Parathyroid adenoma (tissue), 2 donors: ENCODE results near the gene SLC25A11.

Experiments used
- H2AFZ ChIP-seq: fragments of 300-600 bp; sonication (generic); one replicate; pipeline ENCODE4 v1.7.0; 2017; ENCODE audit warnings: antibody characterized with exemption, mild to moderate bottlenecking
- H3K27ac ChIP-seq: fragments of 300-600 bp; sonication (generic); one replicate; pipeline ENCODE4 v1.7.0; 2017
- H3K27me3 ChIP-seq: fragments of 300-600 bp; sonication (generic); one replicate; pipeline ENCODE4 v1.7.0; 2017; ENCODE audit warnings: low read length; ENCODE audit not compliant: control insufficient read depth, insufficient read depth
- H3K36me3 ChIP-seq: fragments of 300-600 bp; sonication (generic); one replicate; pipeline ENCODE4 v1.7.0; 2017; ENCODE audit warnings: low read length; ENCODE audit not compliant: control insufficient read depth, insufficient read depth
- H3K4me1 ChIP-seq: fragments of 300-600 bp; sonication (generic); one replicate; pipeline ENCODE4 v1.7.0; 2017; ENCODE audit warnings: control low read depth
- H3K4me2 ChIP-seq: fragments of 300-600 bp; sonication (generic); one replicate; pipeline ENCODE4 v1.7.0; 2017; ENCODE audit warnings: low read length
- H3K4me3 ChIP-seq: fragments of 300-600 bp; sonication (generic); one replicate; pipeline ENCODE4 v1.7.0; 2017; ENCODE audit warnings: low read depth, low read length
- H3K79me2 ChIP-seq: fragments of 300-600 bp; sonication (generic); one replicate; pipeline ENCODE4 v1.7.0; 2017; ENCODE audit warnings: control low read depth
- H3K9ac ChIP-seq: fragments of 300-600 bp; sonication (generic); one replicate; pipeline ENCODE4 v1.7.0; 2017; ENCODE audit warnings: mild to moderate bottlenecking
- H3K9me3 ChIP-seq: fragments of 300-600 bp; sonication (generic); one replicate; pipeline ENCODE4 v1.7.0; 2017; ENCODE audit warnings: low read length; ENCODE audit not compliant: control insufficient read depth
- TF ChIP-seq, protein P1 (sequence below): fragments of 300-600 bp; sonication (generic); IDR thresholded peaks from one replicate; pipeline ENCODE4 v1.7.0; 2017; ENCODE audit warnings: antibody characterized with exemption, mild to moderate bottlenecking
- donor health status: primary hyperparathyroidism.

SLC25A11 gene

DNA sequence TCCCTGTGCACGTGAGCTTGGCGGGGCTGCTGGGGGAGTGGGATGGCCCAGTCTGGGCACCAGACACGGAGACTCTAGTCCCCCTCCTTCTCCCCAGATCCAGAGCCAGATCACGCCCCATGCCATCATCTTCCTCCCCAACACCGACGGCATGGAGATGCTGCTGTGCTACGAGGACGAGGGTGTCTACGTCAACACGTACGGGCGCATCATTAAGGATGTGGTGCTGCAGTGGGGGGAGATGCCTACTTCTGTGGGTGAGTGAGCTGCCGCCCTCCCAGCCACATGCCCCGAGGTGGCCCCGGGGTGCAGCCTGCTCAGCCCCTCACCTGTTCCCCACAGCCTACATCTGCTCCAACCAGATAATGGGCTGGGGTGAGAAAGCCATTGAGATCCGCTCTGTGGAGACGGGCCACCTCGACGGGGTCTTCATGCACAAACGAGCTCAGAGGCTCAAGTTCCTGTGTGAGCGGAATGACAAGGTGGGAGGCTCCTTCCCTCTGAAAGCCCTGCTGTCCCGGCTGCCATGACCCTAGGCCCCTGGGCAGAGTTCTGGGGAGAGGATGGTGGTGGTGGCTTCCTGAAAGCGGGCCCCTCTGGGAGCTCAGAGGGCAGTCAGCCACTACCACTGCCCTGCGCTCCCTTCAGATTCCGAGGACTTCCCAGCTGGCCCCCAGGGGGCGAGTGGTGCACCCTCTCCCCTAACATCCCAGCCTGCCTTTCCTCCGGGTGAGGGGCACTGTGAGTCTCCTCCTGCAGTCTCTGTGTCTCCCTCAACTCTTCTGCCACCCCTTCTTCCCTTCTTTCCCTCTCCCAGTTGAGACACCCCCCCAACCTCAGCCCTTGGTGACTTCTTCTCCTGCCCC lies 43.3 kb downstream of the SLC25A11 start:
- Histone ChIP-seq H3K27me3 (no peaks in the 10 kb centered on the region), H3K4me2 (no peak overlapping the region)

DNA sequence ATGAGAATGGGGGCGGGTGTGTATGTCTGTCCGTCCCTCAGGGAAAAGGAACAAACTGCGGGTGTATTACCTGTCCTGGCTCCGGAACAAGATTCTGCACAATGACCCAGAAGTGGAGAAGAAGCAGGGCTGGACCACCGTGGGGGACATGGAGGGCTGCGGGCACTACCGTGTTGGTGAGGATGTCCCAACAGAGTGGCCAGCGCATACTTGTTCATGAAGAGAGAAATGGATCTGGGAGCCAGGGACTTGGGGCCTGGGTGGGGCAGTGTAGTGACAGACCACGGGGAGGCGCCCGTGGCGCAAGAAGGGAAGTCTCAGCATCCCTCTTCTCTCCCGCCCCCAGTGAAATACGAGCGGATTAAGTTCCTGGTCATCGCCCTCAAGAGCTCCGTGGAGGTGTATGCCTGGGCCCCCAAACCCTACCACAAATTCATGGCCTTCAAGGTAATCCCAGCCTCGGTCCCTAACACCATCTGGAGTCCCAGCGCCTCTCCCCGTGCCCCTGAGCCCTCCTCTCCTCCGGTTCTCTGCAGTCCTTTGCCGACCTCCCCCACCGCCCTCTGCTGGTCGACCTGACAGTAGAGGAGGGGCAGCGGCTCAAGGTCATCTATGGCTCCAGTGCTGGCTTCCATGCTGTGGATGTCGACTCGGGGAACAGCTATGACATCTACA lies 44.1 kb downstream of the SLC25A11 start:
- Histone ChIP-seq H3K79me2 (no peaks in the 10 kb centered on the region), H3K36me3 (no peaks in the 10 kb centered on the region)

More for the DNA sequence above, 43.3 kb downstream of the SLC25A11 start:
- H3K4me3 ChIP-seq = no peak overlapping the region
- no peaks in the 10 kb centered on the region for H3K36me3 ChIP-seq
- H3K79me2 ChIP-seq = no peaks in the 10 kb centered on the region
- no peaks in the 10 kb centered on the region for H3K9me3 ChIP-seq
- H3K27ac ChIP-seq = no peak overlapping the region
- no peak overlapping the region for H2AFZ ChIP-seq
- no peaks in the 10 kb centered on the region for H3K4me1 ChIP-seq
- H3K9ac ChIP-seq = no peak overlapping the region
- TF ChIP-seq, protein P1, sequence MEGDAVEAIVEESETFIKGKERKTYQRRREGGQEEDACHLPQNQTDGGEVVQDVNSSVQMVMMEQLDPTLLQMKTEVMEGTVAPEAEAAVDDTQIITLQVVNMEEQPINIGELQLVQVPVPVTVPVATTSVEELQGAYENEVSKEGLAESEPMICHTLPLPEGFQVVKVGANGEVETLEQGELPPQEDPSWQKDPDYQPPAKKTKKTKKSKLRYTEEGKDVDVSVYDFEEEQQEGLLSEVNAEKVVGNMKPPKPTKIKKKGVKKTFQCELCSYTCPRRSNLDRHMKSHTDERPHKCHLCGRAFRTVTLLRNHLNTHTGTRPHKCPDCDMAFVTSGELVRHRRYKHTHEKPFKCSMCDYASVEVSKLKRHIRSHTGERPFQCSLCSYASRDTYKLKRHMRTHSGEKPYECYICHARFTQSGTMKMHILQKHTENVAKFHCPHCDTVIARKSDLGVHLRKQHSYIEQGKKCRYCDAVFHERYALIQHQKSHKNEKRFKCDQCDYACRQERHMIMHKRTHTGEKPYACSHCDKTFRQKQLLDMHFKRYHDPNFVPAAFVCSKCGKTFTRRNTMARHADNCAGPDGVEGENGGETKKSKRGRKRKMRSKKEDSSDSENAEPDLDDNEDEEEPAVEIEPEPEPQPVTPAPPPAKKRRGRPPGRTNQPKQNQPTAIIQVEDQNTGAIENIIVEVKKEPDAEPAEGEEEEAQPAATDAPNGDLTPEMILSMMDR = no peak

DNA sequence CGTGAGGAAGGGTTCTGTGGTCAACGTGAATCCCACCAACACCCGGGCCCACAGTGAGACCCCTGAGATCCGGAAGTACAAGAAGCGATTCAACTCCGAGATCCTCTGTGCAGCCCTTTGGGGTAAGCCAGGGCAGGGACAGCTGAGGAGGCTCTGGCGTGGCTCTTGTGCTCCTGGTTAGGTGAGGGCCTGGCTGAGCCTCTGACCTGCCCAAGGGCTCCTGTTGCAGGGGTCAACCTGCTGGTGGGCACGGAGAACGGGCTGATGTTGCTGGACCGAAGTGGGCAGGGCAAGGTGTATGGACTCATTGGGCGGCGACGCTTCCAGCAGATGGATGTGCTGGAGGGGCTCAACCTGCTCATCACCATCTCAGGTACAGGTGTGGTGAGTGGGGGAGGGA lies 44.7 kb downstream of the SLC25A11 start:
- no peak overlapping the region for H2AFZ ChIP-seq
- no peaks in the 10 kb centered on the region for H3K9me3 ChIP-seq
- no peak overlapping the region for H3K4me3 ChIP-seq
- H3K4me1 ChIP-seq = no peaks in the 10 kb centered on the region
- no peak overlapping the region for H3K27ac ChIP-seq
- no peaks in the 10 kb centered on the region for H3K79me2 ChIP-seq
- no peaks in the 10 kb centered on the region for H3K27me3 ChIP-seq
- H3K4me2 ChIP-seq = no peak overlapping the region
- H3K9ac ChIP-seq = no peak overlapping the region
- TF ChIP-seq, protein P1 = no peak
- no peaks in the 10 kb centered on the region for H3K36me3 ChIP-seq

More for the DNA sequence above, 44.1 kb downstream of the SLC25A11 start:
- Histone ChIP-seq H3K4me2 (no peak overlapping the region), H2AFZ (no peak overlapping the region), H3K27me3 (no peaks in the 10 kb centered on the region), H3K4me3 (no peak overlapping the region), H3K9ac (no peak overlapping the region), H3K4me1 (no peaks in the 10 kb centered on the region), H3K9me3 (no peaks in the 10 kb centered on the region), H3K27ac (no peak overlapping the region)
- TF ChIP-seq, protein P1 = no peak

DNA sequence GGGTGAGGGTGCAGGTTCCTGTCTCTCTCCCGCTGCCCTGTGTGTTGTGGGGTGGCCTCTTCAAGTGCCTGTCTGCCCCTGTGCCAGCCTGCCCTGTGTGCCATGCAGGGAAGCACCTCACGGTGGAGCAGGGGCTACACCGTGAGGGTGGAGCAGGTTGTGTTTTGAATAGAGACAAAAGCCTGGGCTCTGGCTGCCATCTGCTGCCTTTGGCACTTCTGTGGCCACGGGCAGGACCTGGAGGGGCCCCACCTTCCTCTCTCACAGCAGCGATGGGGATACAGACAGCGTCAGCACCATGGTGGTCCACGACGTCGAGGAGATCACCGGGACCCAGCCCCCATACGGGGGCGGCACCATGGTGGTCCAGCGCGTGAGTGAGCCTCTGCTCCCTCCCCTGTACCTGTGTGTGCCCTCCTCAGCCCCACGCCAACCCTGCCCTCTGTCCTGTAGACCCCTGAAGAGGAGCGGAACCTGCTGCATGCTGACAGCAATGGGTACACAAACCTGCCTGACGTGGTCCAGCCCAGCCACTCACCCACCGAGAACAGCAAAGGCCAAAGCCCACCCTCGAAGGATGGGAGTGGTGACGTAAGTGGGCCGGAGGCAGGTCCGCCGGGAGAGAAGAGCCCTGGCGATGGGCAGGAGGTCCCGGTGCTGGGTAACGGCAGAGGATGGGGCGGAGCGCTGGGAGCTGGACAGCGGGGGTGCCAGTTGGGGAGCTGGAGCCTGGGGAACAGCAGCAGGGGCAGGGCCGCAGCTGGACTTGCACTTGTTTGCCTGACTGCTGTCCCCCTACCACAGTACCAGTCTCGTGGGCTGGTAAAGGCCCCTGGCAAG lies 45.9 kb downstream of the SLC25A11 start:
- Histone ChIP-seq H3K9ac (no peak overlapping the region), H3K36me3 (no peaks in the 10 kb centered on the region), H3K4me3 (no peak overlapping the region), H3K9me3 (no peaks in the 10 kb centered on the region), H3K27me3 (no peaks in the 10 kb centered on the region), H3K79me2 (no peaks in the 10 kb centered on the region), H2AFZ (no peak overlapping the region), H3K27ac (no peak overlapping the region), H3K4me2 (no peak overlapping the region), H3K4me1 (no peaks in the 10 kb centered on the region)
- TF ChIP-seq, protein P1 = no peak
